GM23338 (cell line): ENCODE results near the gene FRK. TPM values are rescaled to one million over a fixed set of nuclear protein-coding genes. Genes with fewer than 3 reads are reported as not detected.

Source experiments
- ATAC-seq: fragments of 200-7000 bp; cut with Tn5 transposase; 3 replicates; pipeline ENCODE4 v1.9.1; 2020
- DNase-seq: peaks from one replicate; pipeline ENCODE4 v3.0.0-alpha.2; 2015; ENCODE audit warnings: low spot score
- H2AFZ ChIP-seq: fragments of 200-600 bp; sonication (generic); 2 replicates; pipeline ENCODE4 v1.8.0; 2016; ENCODE audit warnings: antibody characterized with exemption, mild to moderate bottlenecking, moderate library complexity
- H3F3A ChIP-seq: fragments of 200-600 bp; sonication (generic); replicated peaks from 2 replicates; pipeline ENCODE4 v1.8.0; 2017; ENCODE audit warnings: antibody characterized with exemption, mixed run types, low read depth
- H3K27ac ChIP-seq: fragments of 200-600 bp; sonication (generic); 2 replicates; pipeline ENCODE4 v1.6.1; 2016; ENCODE audit warnings: low read depth
- H3K27me3 ChIP-seq: fragments of 200-600 bp; sonication (generic); 2 replicates; pipeline ENCODE4 v1.8.0; 2016; ENCODE audit warnings: mild to moderate bottlenecking, mixed run types, moderate library complexity; ENCODE audit not compliant: insufficient read depth
- H3K36me3 ChIP-seq: fragments of 200-600 bp; sonication (generic); 2 replicates; pipeline ENCODE4 v1.8.0; 2016; ENCODE audit warnings: mild to moderate bottlenecking; ENCODE audit not compliant: insufficient read depth
- H3K4me1 ChIP-seq: fragments of 200-600 bp; sonication (generic); 2 replicates; pipeline ENCODE4 v1.8.0; 2016; ENCODE audit warnings: mild to moderate bottlenecking, moderate library complexity; ENCODE audit not compliant: insufficient read depth
- H3K4me2 ChIP-seq: fragments of 200-600 bp; sonication (generic); 2 replicates; pipeline ENCODE4 v1.7.1; 2017; ENCODE audit warnings: mixed run types
- H3K4me3 ChIP-seq: fragments of 200-600 bp; sonication (generic); 2 replicates; pipeline ENCODE4 v1.6.1; 2016; ENCODE audit warnings: mixed run types
- H3K79me2 ChIP-seq: fragments of 200-600 bp; sonication (generic); replicated peaks from 2 replicates; pipeline ENCODE4 v1.8.0; 2017; ENCODE audit warnings: mild to moderate bottlenecking; ENCODE audit not compliant: insufficient read depth
- H3K9me2 ChIP-seq: fragments of 200-600 bp; sonication (generic); 2 replicates; pipeline ENCODE4 v1.8.0; 2017; ENCODE audit not compliant: insufficient read depth
- H4K20me1 ChIP-seq: fragments of 200-600 bp; sonication (generic); replicated peaks from 2 replicates; pipeline ENCODE4 v1.8.0; 2017; ENCODE audit warnings: mild to moderate bottlenecking; ENCODE audit not compliant: insufficient read depth
- H3K27ac Mint-ChIP-seq: 2 replicates; pipeline ENCODE4 v1.8.0; 2020; ENCODE audit warnings: inconsistent platforms, mild to moderate bottlenecking, moderate library complexity, mixed read lengths
- H3K27me3 Mint-ChIP-seq: 3 replicates; pipeline ENCODE4 v1.8.0; 2022; ENCODE audit warnings: low read depth, mild to moderate bottlenecking, moderate library complexity, mixed read lengths, inconsistent platforms; ENCODE audit not compliant: insufficient read depth, poor library complexity
- H3K36me3 Mint-ChIP-seq: 3 replicates; pipeline ENCODE4 v1.8.0; 2021; ENCODE audit warnings: low read depth, mild to moderate bottlenecking, inconsistent platforms, moderate library complexity, mixed read lengths
- H3K4me1 Mint-ChIP-seq: 3 replicates; pipeline ENCODE4 v1.8.0; 2020; ENCODE audit warnings: mild to moderate bottlenecking, inconsistent platforms, mixed read lengths
- H3K4me3 Mint-ChIP-seq: 3 replicates; pipeline ENCODE4 v1.8.0; 2021; ENCODE audit warnings: moderate library complexity, mild to moderate bottlenecking, inconsistent platforms, mixed read lengths
- H3K9me3 Mint-ChIP-seq: 3 replicates; pipeline ENCODE4 v1.8.0; 2020; ENCODE audit warnings: moderate library complexity, mild to moderate bottlenecking, inconsistent platforms, mixed read lengths
- CREB1 ChIP-seq: fragments of 250-450 bp; sonication (Bioruptor Pico); IDR thresholded peaks from 2 replicates; pipeline ENCODE4 v1.5.0; 2020; ENCODE audit warnings: low read depth, mild to moderate bottlenecking, moderate library complexity
- CTCF ChIP-seq, 2 experiments: fragments of 200-600 bp in 1 of 2; sonication (generic) in 1 of 2; conservative IDR thresholded peaks; 2 replicates each; pipeline versions ENCODE4 v1.5.1 to v1.6.1; 2016 to 2017; ENCODE audit warnings: antibody characterized with exemption in 2 of 2, low read depth in 2 of 2, mild to moderate bottlenecking in 2 of 2, moderate library complexity in 1 of 2
- ETS1 ChIP-seq: IDR thresholded peaks from 2 replicates; pipeline ENCODE4 v1.6.1; 2016; ENCODE audit warnings: antibody characterized with exemption
- EZH2 ChIP-seq: fragments of 200-600 bp; sonication (generic); IDR thresholded peaks from one replicate; pipeline ENCODE4 v1.8.0; 2017; ENCODE audit warnings: antibody characterized with exemption, mild to moderate bottlenecking, low read depth; ENCODE audit not compliant: unreplicated experiment
- EZH2phosphoT487 ChIP-seq: fragments of 200-600 bp; sonication (generic); IDR thresholded peaks from one replicate; pipeline ENCODE4 v1.8.1; 2018; ENCODE audit warnings: antibody characterized with exemption; ENCODE audit not compliant: unreplicated experiment
- JUNB ChIP-seq: IDR thresholded peaks from one replicate; pipeline ENCODE4 v1.6.1; 2016; ENCODE audit warnings: antibody characterized with exemption; ENCODE audit not compliant: unreplicated experiment
- NANOG ChIP-seq: IDR thresholded peaks from 2 replicates; pipeline ENCODE4 v1.6.1; 2016; ENCODE audit warnings: antibody characterized with exemption, borderline replicate concordance
- POLR2AphosphoS5 ChIP-seq: IDR thresholded peaks from 2 replicates; pipeline ENCODE4 v1.6.1; 2016; ENCODE audit warnings: antibody characterized with exemption, low read depth
- REST ChIP-seq: IDR thresholded peaks from one replicate; pipeline ENCODE4 v1.6.1; 2018; ENCODE audit warnings: antibody characterized with exemption; ENCODE audit not compliant: unreplicated experiment
- STAT1 ChIP-seq: IDR thresholded peaks from one replicate; pipeline ENCODE4 v1.6.1; 2016; ENCODE audit warnings: antibody characterized with exemption; ENCODE audit not compliant: unreplicated experiment
- ZNF114 ChIP-seq: fragments of 250-450 bp; sonication (Bioruptor Pico); IDR thresholded peaks from 2 replicates; pipeline ENCODE4 v1.5.0; 2020; ENCODE audit warnings: mild to moderate bottlenecking, moderate library complexity
- ZNF331 ChIP-seq: fragments of 250-450 bp; sonication (Bioruptor Pico); IDR thresholded peaks from 2 replicates; pipeline ENCODE4 v1.5.0; 2020; ENCODE audit warnings: low read depth, mild to moderate bottlenecking, moderate library complexity
- ZNF462 ChIP-seq: fragments of 250-450 bp; sonication (Bioruptor Pico); IDR thresholded peaks from 2 replicates; pipeline ENCODE4 v1.5.0; 2020; ENCODE audit warnings: mild to moderate bottlenecking, moderate library complexity
- polyA plus RNA-seq: library from polyadenylated mRNA; unstranded; fragments of >200 nt; fragmentation: Nextera tagmentation; extraction: Ambion mirVana; gene quantifications from 2 replicates; pipeline ENCODE4 v1.2.1, GENCODE V29; 2016
- total RNA-seq: library from RNA; depleted of rRNA; stranded (reverse); fragments of >200 nt; shearing (Covaris generic); gene quantifications from 2 replicates; pipeline ENCODE4 v1.2.3, GENCODE V29; 2014

FRK gene
- total and polyA plus RNA-seq, 2 experiments from 2014 or later, result 0.06 to 0.24 TPM

- H3K9me2 ChIP-seq, result no peaks in the 10 kb centered on the region
- Mint-ChIP-seq H3K4me3 (no peak overlapping the region), H3K27ac (no peak overlapping the region), H3K36me3 (no peaks in the 10 kb centered on the region), H3K4me1 (peaks cover 14% of the 10 kb centered on the region), H3K27me3 (no peaks in the 10 kb centered on the region), H3K9me3 (no peaks in the 10 kb centered on the region)
- no peak for DNase-seq
- peaks cover 14% of the 10 kb centered on the region for H3K4me1 ChIP-seq
- H3F3A ChIP-seq, result no peaks in the 10 kb centered on the region
- no peaks in the 10 kb centered on the region for H3K79me2 ChIP-seq
- H3K36me3 ChIP-seq, result no peaks in the 10 kb centered on the region
- H2AFZ ChIP-seq, result no peak overlapping the region
- H4K20me1 ChIP-seq, result no peaks in the 10 kb centered on the region
- no peaks in the 10 kb centered on the region for H3K27me3 ChIP-seq
- no peak overlapping the region for H3K4me3 ChIP-seq
- TF ChIP-seq JUNB (no peak), NANOG (no peak), CREB1 (CRISPR knock-in tag) (no peak), ZNF114 (CRISPR knock-in tag) (no peak), ETS1 (no peak), EZH2 (no peak), STAT1 (no peak), EZH2phosphoT487 (no peak), CTCF (conservative IDR thresholded peaks at IDR 0.05; ENCODE audit: low read depth in 2 of 2) (no peak), REST (no peak), ZNF331 (CRISPR knock-in tag) (no peak), ZNF462 (no peak), POLR2AphosphoS5 (no peak)
- H3K4me2 ChIP-seq, result no peak overlapping the region
- ATAC-seq, result no peak
- no peak overlapping the region for H3K27ac ChIP-seq
Observed at GRCh38 chr6:115971785-115972184, 88.9 kb downstream of the FRK start.
